ENCODE data around the gene ETF1. TPM values are rescaled to one million over a fixed set of nuclear protein-coding genes. Genes with fewer than 3 reads are reported as not detected.

Gene ETF1
- total RNA-seq, 4 donors from 2014 or later: 64.9 to 84.9 (median 80.4) TPM

GRCh38 chr5:138527170-138527569 is 15.9 kb downstream of the ETF1 start:
- WGBS, 2 donors: 63 to 72% methylated on average over 1 of the region's 1 CpG
- no peak overlapping the region for H3K4me3 ChIP-seq (replicated peaks in 1 of 3)
- no peaks in the 10 kb centered on the region for H3K27me3 ChIP-seq
- no peaks in the 10 kb centered on the region for H3K9me3 ChIP-seq
- no peak for DNase-seq
- H3K4me1 ChIP-seq: peaks cover 13% of the 10 kb centered on the region in 2 donors
- no peak overlapping the region for H3K27ac ChIP-seq
- intact Hi-C loops (cut with DNase I): no loop called here
- H3K36me3 ChIP-seq: no peaks in the 10 kb centered on the region
- no peak for TF ChIP-seq POLR2A (IDR thresholded peaks at IDR 0.05)
- TF ChIP-seq, protein P1, sequence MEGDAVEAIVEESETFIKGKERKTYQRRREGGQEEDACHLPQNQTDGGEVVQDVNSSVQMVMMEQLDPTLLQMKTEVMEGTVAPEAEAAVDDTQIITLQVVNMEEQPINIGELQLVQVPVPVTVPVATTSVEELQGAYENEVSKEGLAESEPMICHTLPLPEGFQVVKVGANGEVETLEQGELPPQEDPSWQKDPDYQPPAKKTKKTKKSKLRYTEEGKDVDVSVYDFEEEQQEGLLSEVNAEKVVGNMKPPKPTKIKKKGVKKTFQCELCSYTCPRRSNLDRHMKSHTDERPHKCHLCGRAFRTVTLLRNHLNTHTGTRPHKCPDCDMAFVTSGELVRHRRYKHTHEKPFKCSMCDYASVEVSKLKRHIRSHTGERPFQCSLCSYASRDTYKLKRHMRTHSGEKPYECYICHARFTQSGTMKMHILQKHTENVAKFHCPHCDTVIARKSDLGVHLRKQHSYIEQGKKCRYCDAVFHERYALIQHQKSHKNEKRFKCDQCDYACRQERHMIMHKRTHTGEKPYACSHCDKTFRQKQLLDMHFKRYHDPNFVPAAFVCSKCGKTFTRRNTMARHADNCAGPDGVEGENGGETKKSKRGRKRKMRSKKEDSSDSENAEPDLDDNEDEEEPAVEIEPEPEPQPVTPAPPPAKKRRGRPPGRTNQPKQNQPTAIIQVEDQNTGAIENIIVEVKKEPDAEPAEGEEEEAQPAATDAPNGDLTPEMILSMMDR (IDR thresholded peaks at IDR 0.05): no peak

- Histone ChIP-seq H3K4me3 (replicated peaks in 1 of 3) (no peak overlapping the region), H3K27me3 (no peaks in the 10 kb centered on the region), H3K27ac (no peak overlapping the region), H3K9me3 (no peaks in the 10 kb centered on the region), H3K4me1 (peaks cover 0 to under 1% of the 10 kb centered on the region in 2 donors), H3K36me3 (peaks cover 0 to 2% of the 10 kb centered on the region in 2 donors)
- 93 to 99% methylated on average over 5 of the region's 5 CpGs for WGBS, 2 donors
- no peak for DNase-seq
- intact Hi-C loops (cut with DNase I): no loop called here
- TF ChIP-seq POLR2A (IDR thresholded peaks at IDR 0.05): no peak
- TF ChIP-seq, protein P1 (IDR thresholded peaks at IDR 0.05): no peak
These were observed 19.6 kb downstream of the ETF1 start for GRCh38 chr5:138523406-138523805.

- Histone ChIP-seq H3K27me3 (no peaks in the 10 kb centered on the region), H3K27ac (no peak overlapping the region), H3K4me1 (peaks cover 5% of the 10 kb centered on the region in 2 donors), H3K36me3 (peaks cover 12 to 13% of the 10 kb centered on the region in 2 donors), H3K4me3 (replicated peaks in 1 of 3) (no peak overlapping the region), H3K9me3 (no peaks in the 10 kb centered on the region)
- no peak for TF ChIP-seq POLR2A (IDR thresholded peaks at IDR 0.05)
- TF ChIP-seq, protein P1 (IDR thresholded peaks at IDR 0.05): no peak
- intact Hi-C loops (cut with DNase I): no loop called here
- 97 to 100% methylated on average over 1 of the region's 1 CpG for WGBS, 2 donors
- DNase-seq: no peak
These were observed 22.1 kb downstream of the ETF1 start for GRCh38 chr5:138520971-138521370.

DNA sequence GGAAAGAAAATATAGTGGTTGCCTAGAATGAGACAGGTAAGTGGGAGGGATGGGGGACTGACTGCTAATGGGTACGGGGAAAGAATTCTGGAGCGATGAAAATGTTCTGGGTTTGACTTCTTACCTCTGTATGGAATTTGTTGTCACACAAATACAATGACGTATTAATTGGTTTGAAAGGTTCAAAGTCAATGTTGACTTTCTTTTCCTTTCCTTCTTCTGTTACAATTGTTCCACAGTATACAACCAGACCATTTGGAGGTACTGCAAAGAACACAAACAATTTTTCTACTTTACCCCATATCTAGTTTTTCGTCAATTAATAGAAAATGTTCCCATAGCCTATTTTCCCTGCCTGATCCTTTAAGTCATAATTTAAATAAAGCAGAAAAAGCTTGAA is 25.6 kb downstream of the ETF1 start:
- DNase-seq: no peak
- no peak for TF ChIP-seq POLR2A (IDR thresholded peaks at IDR 0.05)
- TF ChIP-seq, protein P1 (IDR thresholded peaks at IDR 0.05): no peak
- H3K9me3 ChIP-seq: no peaks in the 10 kb centered on the region
- H3K27ac ChIP-seq: no peak overlapping the region
- peaks cover 15 to 16% of the 10 kb centered on the region in 2 donors for H3K4me1 ChIP-seq
- no peaks in the 10 kb centered on the region for H3K27me3 ChIP-seq
- intact Hi-C loops (cut with DNase I): no loop called here
- peaks cover 22 to 27% of the 10 kb centered on the region in 2 donors for H3K36me3 ChIP-seq
- H3K4me3 ChIP-seq (replicated peaks in 1 of 3): no peak overlapping the region
- WGBS, 2 donors: 96% methylated on average over 4 of the region's 4 CpGs

GRCh38 chr5:138515556-138516245 is 27.3 kb downstream of the ETF1 start:
- H3K4me1 ChIP-seq: peaks cover 15 to 16% of the 10 kb centered on the region in 2 donors
- no peaks in the 10 kb centered on the region for H3K27me3 ChIP-seq
- 33 to 44% methylated on average over 3 of the region's 3 CpGs for WGBS, 2 donors
- H3K36me3 ChIP-seq: peaks cover 31 to 35% of the 10 kb centered on the region in 2 donors
- DNase-seq: peak; percentile 50 to 51
- H3K9me3 ChIP-seq: no peaks in the 10 kb centered on the region
- peak overlapping the region; percentile 9 to 27 (median 15) for H3K27ac ChIP-seq
- H3K4me3 ChIP-seq (replicated peaks in 1 of 3): no peak overlapping the region
- no peak for TF ChIP-seq POLR2A (IDR thresholded peaks at IDR 0.05)
- TF ChIP-seq, protein P1 (IDR thresholded peaks at IDR 0.05): no peak
- intact Hi-C loops (cut with DNase I): no loop called here
